Central memory CD4-positive, alpha-beta T cell (primary cell): ENCODE data around the gene AQP12B.

Experiments used
- DNase-seq: peaks from one replicate; pipeline ENCODE4 v3.0.0; 2022

AQP12B gene

GRCh38 chr2:240717681-240718581 is 35.2 kb upstream of the AQP12B start:
- DNase-seq, result no peak

GRCh38 chr2:240717181-240717641 is 34.5 kb upstream of the AQP12B start:
- DNase-seq, result no peak

GRCh38 chr2:240716130-240716798 is 33.6 kb upstream of the AQP12B start:
- DNase-seq, result no peak

GRCh38 chr2:240714747-240715725 is 32.4 kb upstream of the AQP12B start:
- no peak for DNase-seq

GRCh38 chr2:240713928-240714746 is 31.5 kb upstream of the AQP12B start:
- DNase-seq, result no peak

- DNase-seq, result no peak
These were observed 30.6 kb upstream of the AQP12B start for GRCh38 chr2:240713071-240713927.

GRCh38 chr2:240712121-240712520 is 29.4 kb upstream of the AQP12B start:
- no peak for DNase-seq

GRCh38 chr2:240711701-240712100 is 29.0 kb upstream of the AQP12B start:
- DNase-seq, result no peak

GRCh38 chr2:240711296-240711695 is 28.6 kb upstream of the AQP12B start:
- no peak for DNase-seq

- no peak for DNase-seq
These were observed 25.8 kb upstream of the AQP12B start for GRCh38 chr2:240708457-240708856.

GRCh38 chr2:240707821-240708220 is 25.1 kb upstream of the AQP12B start:
- DNase-seq, result no peak

GRCh38 chr2:240707043-240707756 is 24.5 kb upstream of the AQP12B start:
- no peak for DNase-seq

GRCh38 chr2:240705204-240705791 is 22.6 kb upstream of the AQP12B start:
- DNase-seq, result no peak

- DNase-seq, result peak; percentile 49
These were observed 22.0 kb upstream of the AQP12B start for GRCh38 chr2:240704651-240705050.

- no peak for DNase-seq
These were observed 21.0 kb upstream of the AQP12B start for GRCh38 chr2:240703417-240704341.

GRCh38 chr2:240702640-240703011 is 19.9 kb upstream of the AQP12B start:
- no peak for DNase-seq

GRCh38 chr2:240701736-240702639 is 19.3 kb upstream of the AQP12B start:
- no peak for DNase-seq
